DLD1 (cell line): ENCODE results near the gene ANTXR1.

Experiments used
- in situ Hi-C: cut with HindIII; loops from 2 replicates; pipeline ENCODE4 v1.10.0; 2017; ENCODE audit warnings: low sequenced_read_pairs

Gene ANTXR1

DNA sequence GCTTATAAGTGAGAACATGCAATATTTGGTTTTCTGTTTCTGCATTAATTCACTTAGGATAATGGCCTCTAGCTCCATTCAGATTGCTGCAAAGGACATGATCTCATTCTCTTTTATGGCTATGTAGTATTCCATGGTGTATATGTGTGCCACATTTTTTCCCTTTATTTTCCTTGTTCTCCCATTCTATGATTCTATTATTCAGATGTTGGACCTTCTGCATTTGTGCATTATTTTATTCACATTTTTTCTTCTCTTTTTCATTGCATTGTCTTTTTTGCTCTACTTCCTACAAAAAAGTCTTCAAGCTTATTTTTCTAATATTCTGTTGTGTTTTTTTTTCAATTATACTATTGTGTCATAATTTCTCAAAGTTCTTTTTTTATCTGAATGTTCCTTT, 11.1 kb upstream of the ANTXR1 start:
- in situ Hi-C loops, result no loop called here

DNA sequence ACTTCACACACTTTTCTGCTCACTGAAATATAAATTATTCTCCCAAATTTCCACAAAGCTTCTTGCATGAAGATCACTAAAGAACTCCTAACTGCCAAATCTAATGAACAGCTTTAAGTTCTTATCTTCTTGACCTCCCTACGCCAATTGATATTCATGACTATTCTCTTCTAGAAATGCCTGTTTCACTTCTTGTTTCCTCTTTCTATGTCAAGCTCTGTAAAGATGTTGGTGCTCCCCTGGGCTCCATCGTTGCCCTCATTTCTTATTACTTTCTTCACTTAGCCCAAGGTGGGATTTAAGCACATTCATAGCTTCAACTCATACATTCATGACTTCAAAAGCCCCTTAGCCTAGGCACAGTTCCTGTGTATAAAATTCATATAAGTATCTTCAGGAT, 9.2 kb upstream of the ANTXR1 start:
- in situ Hi-C loops, result no loop called here

DNA sequence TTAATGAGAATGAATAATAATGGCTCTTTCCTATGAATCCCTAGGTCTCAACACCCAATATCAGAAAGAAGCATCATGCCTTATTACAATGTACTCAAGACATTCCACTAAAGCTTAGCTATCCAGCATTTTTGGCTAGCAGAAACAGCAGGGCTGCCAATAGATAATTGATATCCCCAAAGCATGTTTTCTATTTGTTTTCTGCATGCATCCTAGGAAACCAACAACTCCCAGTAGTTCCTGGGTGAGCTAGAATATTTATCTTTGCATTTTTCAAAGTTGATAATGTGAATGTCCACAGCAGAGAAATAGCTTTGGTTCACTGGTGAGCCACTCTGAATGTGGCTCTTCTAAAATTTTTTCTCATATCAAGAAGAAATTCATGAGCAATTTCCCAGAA, 5.8 kb upstream of the ANTXR1 start:
- in situ Hi-C loops, result no loop called here

DNA sequence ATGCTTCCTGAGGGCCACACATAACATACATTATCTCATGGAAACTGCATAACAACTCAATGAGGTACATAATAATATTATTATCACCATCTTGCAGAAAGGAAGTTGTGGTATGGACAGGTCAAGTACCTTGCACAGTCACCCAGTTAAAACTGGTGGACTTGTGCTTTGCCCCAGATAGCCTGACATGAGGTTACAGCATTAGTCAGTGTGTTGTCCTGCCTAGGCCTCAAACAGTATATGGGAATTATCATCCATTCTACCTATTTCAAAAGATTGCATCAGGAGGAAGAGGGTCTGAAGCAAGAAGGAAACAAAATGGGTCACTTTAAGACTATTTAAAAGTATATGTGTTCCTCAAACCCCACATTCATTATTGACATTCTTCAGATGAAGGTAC, 5.4 kb upstream of the ANTXR1 start:
- in situ Hi-C loops, result no loop called here

DNA sequence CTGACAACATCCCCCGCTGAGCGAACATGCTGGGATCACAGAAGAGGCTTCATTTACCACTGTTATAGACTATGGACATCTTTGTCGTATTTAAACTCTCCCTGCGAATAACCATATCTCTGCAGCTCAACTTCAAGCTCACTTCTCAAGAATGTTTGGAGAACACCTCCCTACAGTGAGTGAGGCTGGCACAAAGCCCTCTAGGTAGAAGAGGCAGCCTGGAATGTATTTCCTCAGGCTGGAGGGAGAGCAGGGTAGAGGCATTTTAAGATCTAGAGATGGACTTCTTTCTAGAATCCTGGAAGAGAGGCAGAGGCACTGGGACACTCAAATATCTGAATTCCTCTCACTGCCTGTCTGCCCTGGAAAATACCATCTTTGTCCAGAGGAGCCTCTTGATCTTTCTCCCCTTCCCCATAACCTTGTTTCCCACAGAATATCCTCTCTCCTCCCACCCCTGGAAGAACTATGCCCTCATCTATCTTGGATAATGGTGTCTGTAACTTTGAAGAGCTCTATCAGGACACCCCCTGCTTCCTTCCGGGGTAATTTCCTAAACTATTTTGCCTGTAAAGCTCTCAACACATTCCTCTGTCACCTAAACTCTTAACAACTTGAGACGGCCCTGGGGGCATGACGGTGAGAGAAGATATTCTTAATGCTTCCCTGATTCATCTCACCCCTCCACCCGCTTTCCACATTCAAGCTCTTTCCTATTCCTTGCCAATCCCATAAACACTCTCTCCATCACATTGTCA, 2.4 kb upstream of the ANTXR1 start:
- in situ Hi-C loops, result no loop called here

DNA sequence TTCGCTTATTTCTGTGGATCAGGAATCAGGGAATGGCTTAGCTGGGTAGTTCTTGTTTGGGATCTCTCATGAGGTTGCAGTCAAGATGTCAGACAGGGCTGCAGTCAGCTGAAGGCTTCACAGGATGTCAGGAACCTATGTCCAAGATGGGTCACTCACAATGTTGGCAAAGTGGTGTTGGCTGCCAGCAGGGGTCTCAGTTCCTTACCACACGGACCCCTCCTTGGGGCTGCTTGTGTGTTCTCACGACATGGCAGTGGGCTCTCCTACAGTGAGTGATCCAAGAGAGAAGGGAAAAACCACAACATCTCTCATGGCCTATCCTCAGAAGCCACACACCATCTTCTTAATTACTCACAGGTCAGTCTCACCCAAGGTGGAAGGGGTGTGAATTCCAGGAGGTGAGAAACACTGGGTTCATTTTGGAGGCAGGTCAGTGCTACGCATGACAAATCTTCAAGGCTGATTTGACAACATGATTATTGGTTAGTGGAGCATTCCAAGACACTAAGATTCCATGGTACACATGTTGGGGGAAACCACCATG, 1.3 kb upstream of the ANTXR1 start:
- in situ Hi-C loops, result no loop called here

DNA sequence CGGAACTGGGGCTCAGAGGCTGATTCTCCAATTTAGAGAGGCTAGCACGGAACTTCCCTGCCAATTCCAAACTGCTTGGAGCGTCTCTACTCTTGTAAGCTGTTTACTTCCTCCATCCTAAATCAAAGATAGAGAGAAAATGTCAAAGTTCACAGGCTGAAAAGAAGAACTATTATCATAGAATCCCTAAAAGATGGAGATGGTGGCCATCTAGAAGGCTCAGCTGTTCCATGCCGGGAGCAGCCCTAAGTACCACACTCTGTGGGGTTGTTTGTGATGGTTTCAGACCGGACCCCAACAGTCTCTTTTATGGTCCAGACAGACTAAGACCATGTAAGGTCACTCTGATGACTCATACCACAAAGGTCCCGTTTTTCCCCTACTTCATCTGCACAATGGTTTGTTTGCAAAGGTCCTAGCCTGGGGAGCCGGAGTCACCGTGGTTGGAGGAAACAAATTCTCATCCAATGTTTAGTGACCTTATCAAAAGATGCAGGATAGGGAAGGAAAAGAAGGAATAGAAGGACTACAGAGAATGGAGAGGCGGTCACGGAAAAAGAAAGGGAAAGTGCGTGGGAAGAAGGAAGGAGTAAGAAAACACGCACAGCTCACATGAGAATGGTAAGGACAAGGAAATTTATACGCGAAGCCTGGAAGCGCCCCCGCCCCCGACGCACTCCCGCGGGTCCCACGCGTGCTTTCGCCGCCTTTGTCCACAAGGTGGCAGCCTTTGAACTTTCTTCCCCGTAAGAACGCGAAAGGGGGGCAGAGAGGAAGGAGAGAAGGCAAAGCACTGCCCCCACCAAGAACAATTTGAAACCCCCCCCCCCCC, 453 bp upstream of the ANTXR1 start:
- in situ Hi-C loops, result no loop called here

DNA sequence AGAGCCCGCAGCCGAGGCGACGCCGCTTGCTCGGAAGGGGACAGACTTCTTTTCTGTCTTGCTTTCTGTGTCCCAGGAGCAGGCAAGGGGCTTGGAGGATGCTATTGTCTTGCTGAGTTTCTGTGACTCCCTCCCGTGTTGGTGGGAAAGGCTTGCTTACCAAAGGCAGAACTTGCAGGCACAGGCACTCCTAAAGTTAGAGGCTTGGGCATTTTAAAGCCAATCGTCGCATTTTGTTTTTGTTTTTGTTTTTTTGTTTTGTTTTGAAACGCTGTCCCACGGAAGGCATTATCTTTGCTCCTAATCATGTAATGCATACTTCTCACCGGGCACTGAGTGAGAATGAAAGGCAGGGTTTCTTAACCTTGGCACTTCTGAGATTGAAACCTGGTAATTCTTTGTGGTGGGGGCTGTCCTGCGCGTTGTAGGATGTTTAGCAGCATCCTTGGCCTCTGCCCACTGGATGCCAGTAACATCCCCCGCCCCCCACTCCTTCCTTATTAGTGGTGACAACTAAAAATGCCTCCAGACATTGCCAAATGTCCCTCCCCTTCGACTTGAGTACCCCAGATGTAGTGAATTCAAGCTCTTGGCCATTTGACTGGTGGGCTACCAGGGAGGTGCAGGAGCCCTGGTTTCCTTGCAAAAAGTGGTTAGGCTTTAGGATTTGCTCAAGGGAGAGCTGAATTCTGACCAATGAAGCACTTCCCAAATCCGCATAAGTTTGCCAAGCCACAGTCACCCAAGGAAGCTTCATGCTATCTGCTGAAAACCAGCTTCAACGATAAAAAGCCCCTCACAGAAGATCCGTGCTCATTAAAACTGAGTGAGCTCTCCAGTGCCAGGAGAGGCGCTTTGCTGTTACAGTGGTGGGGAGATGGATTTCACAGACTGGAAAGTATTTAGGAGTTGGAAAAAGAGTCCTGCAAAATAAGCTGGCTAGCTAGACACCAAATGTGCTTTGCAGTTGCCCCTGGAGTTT, 1.2 kb downstream of the ANTXR1 start:
- in situ Hi-C loops, result no loop called here

DNA sequence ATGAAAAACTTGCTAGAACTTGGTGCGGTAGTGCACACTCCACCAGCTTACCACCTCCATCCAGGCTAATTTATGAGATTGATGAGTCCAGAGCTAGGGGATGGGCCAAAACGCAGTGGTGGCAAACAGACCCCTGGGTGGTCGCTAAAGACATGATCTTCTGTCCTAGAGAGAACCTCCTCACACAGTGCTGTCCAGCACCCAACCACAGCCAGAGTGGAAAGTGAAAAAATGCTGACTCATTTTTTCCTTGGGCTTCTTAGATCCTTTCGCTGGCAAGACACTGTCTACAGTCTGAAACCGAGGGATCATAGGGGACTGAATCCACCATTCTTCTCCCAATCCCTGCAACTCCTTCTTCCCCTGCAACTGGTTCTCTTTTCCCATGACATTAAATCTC, 4.1 kb downstream of the ANTXR1 start:
- in situ Hi-C loops, result no loop called here

DNA sequence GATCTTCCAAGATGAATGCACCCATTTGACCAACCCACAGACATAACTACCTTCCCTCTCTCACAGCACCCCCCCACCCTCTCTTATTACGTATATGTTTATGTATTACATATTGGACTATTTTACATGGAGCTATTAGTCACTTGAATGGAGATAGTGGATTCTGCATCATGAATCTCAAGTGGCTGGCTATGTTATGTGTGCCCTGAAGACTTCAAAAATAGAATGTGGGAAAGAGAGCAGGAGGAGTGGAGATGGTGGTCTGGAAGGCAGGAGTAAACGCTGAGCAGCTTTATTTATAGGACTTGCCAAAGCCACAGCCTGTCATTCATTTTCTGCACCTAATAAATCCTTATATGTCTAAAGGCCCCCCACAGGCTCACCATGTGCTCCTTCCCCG, 4.9 kb downstream of the ANTXR1 start:
- in situ Hi-C loops, result no loop called here

DNA sequence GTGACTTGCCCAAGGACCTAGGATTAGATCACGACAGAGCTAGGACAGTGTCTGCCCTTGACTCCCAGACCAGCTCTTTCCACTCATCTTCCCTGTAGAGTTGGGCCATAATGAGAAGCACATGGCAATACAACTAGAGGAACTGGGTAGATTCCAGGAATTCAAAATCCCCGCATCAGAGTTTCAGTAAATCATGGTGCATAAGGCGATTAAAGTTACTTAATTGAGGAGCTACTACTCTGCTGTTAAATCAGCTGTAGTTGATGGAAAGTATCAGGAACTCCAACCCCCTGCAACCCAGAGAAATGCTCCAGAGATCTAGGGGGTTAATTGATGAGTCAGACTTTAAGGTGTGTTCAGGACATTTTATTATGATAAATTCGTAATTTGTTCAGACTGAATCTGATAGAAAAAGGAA, 5.7 kb downstream of the ANTXR1 start:
- in situ Hi-C loops, result no loop called here

DNA sequence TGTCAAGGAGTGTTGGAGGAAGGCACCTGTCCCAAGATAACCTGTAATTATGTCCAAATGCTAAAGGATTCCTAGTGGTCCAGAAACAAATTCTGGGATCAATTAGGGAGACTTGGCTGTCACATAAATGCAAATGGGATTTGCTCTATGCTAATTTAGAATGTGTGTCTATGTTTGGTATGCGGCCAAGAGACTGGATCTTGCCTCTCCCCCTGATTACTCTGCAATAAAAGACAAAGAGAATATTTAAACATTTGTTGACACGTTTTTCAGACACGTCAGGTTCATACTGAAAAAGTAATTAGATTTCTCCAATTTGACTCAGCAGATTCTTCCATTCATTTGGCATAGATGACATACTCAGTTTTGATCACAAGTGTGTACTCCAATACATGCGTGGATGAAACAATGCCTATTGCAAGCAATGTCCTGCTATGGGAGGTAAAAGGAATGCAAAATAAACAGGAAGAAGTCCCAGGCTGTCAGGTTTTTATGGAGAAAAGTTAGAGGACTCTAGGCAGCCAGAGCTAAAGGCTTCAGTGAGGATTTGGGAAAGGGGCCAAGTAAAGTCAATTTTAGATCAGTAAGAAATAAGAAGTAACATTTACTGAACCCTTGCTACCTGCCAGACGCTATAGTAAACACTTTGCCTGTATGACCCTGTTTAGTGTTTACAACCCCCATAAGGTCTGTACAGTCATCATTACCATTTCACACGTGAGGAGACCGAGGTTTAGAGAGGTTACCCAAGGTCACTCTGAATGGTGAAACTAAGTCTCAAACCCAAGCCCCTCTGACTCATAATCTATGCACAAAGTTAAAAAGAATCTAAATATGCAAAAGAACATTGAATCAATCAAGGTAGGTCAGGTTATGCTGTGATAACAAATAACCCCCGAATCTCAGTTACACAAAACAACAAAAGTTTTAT, 7.8 kb downstream of the ANTXR1 start:
- in situ Hi-C loops, result loop anchor here (10.0 kb wide), 1 partner anchor 294 kb away; no protein-coding TSS in a partner anchor

DNA sequence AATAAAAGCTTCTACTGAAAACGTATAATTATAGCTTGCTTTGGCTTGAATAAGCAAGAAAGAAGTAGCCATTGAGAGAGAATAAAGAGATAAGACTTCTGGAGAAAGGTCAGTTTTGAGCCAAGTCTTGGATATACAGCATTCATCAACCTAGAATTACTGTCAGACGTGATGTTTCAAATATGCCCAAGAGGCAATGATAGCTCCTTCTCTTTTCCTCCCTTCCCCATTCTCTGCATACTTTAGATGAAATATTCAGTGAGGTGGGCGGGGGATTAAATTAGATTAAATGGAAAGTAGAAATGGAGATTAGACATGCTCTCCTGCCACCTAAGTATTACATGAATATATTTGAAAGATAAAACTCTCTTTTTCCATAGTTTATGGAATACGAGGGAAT, 8.7 kb downstream of the ANTXR1 start:
- in situ Hi-C loops, result loop anchor here (10.0 kb wide), 1 partner anchor 293 kb away; no protein-coding TSS in a partner anchor

DNA sequence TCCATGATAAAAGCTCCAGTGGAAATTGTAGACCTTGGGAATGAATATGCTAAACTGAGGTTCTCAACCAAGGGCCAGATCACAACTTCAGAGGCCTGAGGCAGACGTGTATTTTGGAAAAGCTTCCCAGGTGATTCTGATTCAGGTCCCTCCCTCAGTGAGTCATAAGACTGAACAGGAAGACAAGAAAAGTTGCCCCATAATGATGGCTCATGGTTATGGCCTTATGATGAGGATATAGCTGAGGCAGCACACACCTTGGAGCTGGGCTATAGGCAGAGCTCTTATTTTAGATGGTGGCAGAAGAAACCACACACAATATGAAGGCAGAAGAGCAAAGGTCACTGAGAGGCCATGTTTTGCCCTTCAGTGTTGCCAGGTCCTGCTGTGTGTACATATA, 9.6 kb downstream of the ANTXR1 start:
- in situ Hi-C loops, result loop anchor here (10.0 kb wide), 1 partner anchor 292 kb away; no protein-coding TSS in a partner anchor

DNA sequence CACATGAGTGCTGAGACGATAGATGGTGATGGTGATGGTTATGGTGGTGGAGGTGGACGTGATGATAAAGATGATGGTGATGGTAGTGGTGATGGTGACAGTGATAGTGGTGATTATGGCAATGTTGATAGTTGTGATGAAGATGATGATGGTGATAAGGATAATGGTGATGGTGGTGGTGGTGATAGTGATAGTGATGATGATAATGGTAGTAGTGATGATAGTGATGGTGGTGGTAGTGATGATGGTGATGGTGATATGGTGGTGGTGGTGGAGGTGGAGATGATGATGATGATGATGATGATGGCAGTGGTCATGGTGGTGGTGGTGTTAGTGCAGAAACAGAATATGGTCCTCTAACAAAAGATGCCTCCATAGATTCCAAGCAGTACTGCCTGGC, 10.3 kb downstream of the ANTXR1 start:
- in situ Hi-C loops, result loop anchor here (10.0 kb wide), 1 partner anchor 292 kb away; no protein-coding TSS in a partner anchor

DNA sequence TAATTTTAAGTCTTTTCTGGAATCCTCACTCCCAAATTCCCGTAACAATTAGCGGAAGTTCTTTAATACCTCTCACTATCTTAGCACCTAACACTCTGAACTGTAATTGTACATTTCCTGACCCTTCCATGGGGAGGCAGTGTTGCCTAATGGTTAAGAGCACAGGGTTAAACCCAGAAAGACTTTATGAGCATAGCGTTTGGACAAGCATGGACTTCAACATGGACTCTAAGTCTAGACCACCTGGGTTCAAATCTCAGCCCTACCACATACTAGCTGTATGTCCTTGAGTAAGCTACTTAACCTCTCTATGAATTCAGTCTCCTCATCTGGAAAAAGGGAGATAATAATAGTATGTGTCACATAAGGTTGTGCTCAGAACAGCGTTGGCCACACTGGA, 13.0 kb downstream of the ANTXR1 start:
- in situ Hi-C loops, result loop anchor here (10.0 kb wide), 1 partner anchor 289 kb away; no protein-coding TSS in a partner anchor

DNA sequence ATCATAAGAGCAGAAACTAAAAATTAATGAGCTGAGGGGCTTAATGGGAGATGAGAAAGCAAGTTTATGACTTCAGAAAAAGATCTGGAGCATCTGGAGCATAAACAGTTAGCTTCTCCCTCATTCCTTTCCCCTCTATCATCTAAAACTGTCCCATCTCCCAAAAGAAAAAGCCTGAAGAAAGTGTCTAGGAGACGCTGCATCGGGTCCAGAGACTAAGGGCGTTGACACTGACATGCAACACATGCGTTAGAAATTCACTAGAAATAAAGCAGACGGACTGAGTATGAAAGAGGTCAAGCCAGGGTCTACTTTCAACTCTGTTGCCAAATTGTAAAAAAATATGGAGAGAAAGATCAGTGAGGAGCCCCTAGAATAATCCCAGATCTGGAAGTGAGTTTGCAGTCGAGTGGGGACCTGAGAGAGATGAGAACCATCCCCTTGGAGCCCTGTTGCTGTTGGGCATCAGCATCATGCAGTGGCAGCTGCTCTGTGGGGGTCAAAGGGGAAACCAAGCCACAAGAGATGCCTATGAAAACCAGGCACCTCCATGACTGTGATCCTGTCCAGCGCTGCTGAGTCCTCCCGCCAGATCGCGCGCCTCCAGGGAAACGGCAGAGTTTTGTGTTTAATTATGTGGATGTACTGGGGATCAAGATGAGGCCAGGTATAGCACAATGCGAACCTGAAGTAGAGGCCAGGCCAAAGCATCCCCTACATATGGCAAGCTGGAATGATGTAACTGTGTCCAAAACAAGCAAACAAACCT, 13.9 kb downstream of the ANTXR1 start:
- in situ Hi-C loops, result loop anchor here (10.0 kb wide), 1 partner anchor 288 kb away; no protein-coding TSS in a partner anchor

DNA sequence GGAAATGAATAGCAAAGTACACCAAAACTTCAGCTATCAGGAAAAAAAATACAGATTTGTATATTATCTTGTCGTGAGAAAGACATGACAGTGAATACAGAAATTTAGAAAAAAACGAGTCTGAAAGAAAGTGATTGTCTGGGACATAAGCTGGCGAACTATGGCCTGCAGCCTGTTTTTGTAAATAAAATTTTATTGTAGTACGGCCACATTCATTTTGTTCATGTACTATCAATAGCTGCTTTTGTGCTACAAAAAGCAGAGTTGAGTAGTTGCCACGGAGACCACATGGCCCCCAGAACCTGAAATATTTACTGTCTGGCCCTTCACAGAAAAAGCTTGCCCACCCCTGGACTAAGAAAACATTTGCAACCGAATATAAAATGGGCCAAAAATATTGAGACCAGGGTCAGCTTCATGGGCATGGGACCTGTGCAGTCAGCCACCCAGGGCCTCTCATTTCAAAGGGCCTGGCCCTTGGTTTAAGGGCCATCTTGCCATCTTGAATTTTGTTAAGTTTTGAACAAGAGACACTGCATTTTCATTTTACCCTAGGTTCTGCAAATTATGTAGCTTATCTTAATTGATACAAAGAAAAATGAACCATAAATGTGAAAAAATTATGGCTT, 17.9 kb downstream of the ANTXR1 start:
- in situ Hi-C loops, result no loop called here
